Activated CD8-positive, alpha-beta T cell treated with anti-CD3 and anti-CD28 coated beads, Interleukin-2, amount 10 ng/mL, durations not matched to agents 7 days and 5 days (primary cell): ENCODE results near the gene SLC2A13. TPM values are rescaled to one million over a fixed set of nuclear protein-coding genes. Genes with fewer than 3 reads are reported as not detected.
A peak's percentile ranks its signal among the peaks of the same experiment; 100 is the strongest.

Experiments used
- ATAC-seq: fragments of 150-1000 bp; cut with Tn5 transposase; one replicate; pipeline ENCODE4 v1.10.0; 2021; ENCODE audit warnings: moderate library complexity
- CTCF ChIA-PET: fragments of 350-600 bp; sonication (Branson Sonifier 250); formaldehyde crosslinking; loops from one replicate; lab custom pipeline; 2021; ENCODE audit warnings: antibody characterized with exemption; lab: Charles Lee
- POLR2A ChIA-PET: fragments of 350-600 bp; sonication (Branson Sonifier 250); formaldehyde crosslinking; loops from one replicate; lab custom pipeline; 2021; ENCODE audit warnings: antibody characterized with exemption; lab: Charles Lee
- DNase-seq: peaks from one replicate; pipeline ENCODE4 v3.0.0-alpha.2; 2020
- H3K27ac Mint-ChIP-seq: one replicate; pipeline ENCODE4 v1.8.0; 2021; ENCODE audit warnings: mild to moderate bottlenecking, mixed read lengths
- H3K27me3 Mint-ChIP-seq: one replicate; pipeline ENCODE4 v1.8.0; 2021; ENCODE audit warnings: low read depth, mixed read lengths
- H3K36me3 Mint-ChIP-seq: one replicate; pipeline ENCODE4 v1.8.0; 2021; ENCODE audit warnings: low read depth, mixed read lengths
- H3K4me1 Mint-ChIP-seq: one replicate; pipeline ENCODE4 v1.8.0; 2021; ENCODE audit warnings: low read depth, mixed read lengths
- H3K4me3 Mint-ChIP-seq: one replicate; pipeline ENCODE4 v1.8.0; 2021; ENCODE audit warnings: mild to moderate bottlenecking, mixed read lengths
- H3K9me3 Mint-ChIP-seq: one replicate; pipeline ENCODE4 v1.8.0; 2022; ENCODE audit warnings: mixed read lengths; ENCODE audit not compliant: insufficient read depth
- total RNA-seq, 2 experiments: library from RNA; stranded (reverse); gene quantifications; one replicate each; pipeline ENCODE4 v1.2.3, GENCODE V29; 2021

SLC2A13 gene
- total RNA-seq, result 1 to 10 TPM; 5.2 to 5.4 TPM

DNA sequence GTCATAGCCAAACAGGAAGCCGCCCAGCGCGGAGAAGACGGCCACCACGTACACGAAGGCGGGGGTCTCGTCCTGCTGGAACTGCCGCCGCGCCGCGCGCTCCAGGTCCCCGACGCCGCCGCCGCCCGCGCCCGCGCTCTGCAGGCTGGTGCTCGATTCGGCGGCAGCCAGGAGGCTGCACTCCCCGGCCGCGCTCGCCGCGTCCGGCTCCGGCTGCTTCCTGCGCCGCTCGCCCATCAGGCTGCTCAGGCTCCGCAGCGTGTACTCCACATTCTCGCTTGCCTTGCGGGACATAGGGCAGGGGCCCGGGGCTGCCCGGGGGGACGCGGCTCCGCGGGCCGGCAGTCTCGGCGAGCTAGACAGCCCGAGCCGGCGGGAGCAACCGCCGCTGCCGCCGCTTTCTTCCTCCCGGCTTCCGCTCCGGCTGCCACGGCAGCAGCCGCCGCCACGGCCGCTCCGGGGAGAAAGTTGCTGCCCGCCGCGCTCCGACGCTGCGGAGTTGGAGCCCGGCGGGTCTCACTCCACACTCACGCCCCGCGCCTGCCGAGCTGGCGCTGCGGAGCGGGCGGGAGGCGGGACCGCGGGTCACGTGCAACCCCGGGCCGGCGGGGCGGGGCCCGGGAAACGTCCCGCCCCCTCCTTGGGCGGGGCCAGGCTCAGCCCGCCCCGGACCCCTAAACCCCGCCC lies at the start of gene SLC2A13:
Gene SLC2A13, minus strand, starts transcription at position 567 of the 687 bp plus-strand sequence. Its CDS starts 273 bp downstream, at position 294.
- CTCF ChIA-PET, result interaction anchor here (0.8 to 8.1 kb wide), 10 partner anchors 9 to 484 kb away, joined by 3 to 121 read pairs (median 4); no protein-coding TSS in a partner anchor
- DNase-seq, result peak; percentile 74
- Mint-ChIP-seq H3K36me3 (no peaks in the 10 kb centered on the region), H3K9me3 (no peaks in the 10 kb centered on the region), H3K4me1 (peaks cover 32% of the 10 kb centered on the region), H3K27ac (peak within 1 kb of the TSS; percentile 62), H3K4me3 (peak within 1 kb of the TSS; percentile 76), H3K27me3 (peaks cover 11% of the 10 kb centered on the region)
- POLR2A ChIA-PET, result interaction anchor here (0.7 kb wide), 2 partner anchors 419 to 486 kb away, joined by 3 read pairs; partner anchors contain the start of gene ABCD2
- peak; percentile 86 for ATAC-seq

DNA sequence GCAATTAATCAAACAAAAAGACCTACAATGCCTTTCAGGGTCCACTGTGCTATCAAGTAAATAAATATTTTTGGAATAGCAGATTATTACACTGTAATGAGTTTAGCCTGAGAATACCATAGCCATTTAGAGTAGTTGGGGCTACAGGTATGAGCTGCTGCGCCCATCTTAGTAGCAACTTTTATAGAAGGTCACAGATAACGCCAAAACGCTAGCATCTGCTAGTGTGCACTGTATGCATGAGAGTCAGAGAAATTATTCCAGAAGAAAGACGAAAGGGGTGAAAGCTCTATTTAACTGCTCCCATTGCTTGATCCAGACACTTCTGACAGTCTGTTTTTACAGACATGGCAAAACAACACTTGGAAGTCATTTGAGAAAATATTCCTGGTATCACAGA lies 48.5 kb upstream of the SLC2A13 start:
- Mint-ChIP-seq H3K27me3 (peaks cover 23% of the 10 kb centered on the region), H3K4me3 (no peak overlapping the region), H3K27ac (no peak overlapping the region), H3K4me1 (peaks cover 6% of the 10 kb centered on the region), H3K36me3 (no peaks in the 10 kb centered on the region), H3K9me3 (no peaks in the 10 kb centered on the region)
- CTCF ChIA-PET, result interaction anchor here (0.6 kb wide), 1 partner anchor 165 kb away, joined by 3 read pairs; no protein-coding TSS in a partner anchor
- ATAC-seq, result no peak
- no peak for DNase-seq
- POLR2A ChIA-PET, result no interaction called here

DNA sequence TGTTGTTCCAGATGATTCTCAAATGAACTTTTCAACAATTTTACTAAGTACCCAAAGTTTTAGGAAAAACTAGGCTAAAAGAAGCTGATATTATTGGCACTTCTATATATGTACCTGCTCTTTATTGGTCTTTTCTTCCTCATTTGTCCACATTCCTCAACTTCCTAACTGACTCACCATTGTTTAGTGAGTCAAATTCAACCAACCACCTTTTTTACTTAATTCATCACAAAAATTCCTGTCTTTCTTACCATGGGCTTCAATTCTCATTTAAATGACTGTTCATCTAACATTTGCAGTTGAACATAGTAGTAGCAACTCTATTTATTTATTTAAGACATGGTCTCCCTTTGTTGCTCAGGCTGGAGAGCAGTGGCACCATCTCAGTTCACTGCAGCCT lies 47.6 kb upstream of the SLC2A13 start:
- Mint-ChIP-seq H3K9me3 (no peaks in the 10 kb centered on the region), H3K4me1 (peaks cover under 1% of the 10 kb centered on the region), H3K27ac (no peak overlapping the region), H3K27me3 (peaks cover 18% of the 10 kb centered on the region), H3K36me3 (no peaks in the 10 kb centered on the region), H3K4me3 (no peak overlapping the region)
- DNase-seq, result no peak
- POLR2A ChIA-PET, result no interaction called here
- CTCF ChIA-PET, result interaction anchor here (0.9 to 1.1 kb wide), 3 partner anchors 13 to 55 kb away, joined by 3 to 4 read pairs (median 3); no protein-coding TSS in a partner anchor
- no peak for ATAC-seq

DNA sequence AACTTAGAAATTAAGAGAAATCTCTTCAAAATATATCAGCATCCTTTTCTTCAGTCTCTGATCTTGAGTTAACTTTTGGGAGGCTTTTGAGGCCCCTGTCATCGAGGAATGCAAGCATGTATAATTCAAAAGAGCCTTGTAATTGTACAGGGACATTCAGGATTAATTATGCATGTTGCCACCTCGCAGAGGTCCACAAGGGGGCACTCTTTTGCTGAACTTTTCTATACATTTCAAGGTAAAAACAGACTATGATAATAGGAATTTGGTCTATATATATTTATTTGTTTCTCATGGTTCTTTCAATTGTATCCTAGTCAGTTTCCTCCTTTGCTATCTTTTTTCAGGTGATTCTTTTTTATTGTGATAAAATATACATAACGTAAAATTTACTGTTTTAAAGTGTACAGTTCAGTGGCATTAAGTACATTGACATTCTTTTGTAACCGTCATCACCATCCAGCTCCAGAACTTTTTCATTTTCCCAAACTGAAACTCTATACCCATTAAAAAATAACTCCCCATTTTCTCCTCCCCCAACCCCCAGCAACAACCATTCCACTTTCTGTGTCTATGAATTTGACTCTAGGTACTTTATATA lies 47.0 kb upstream of the SLC2A13 start:
- Mint-ChIP-seq H3K27me3 (peaks cover 18% of the 10 kb centered on the region), H3K9me3 (no peaks in the 10 kb centered on the region), H3K4me1 (no peaks in the 10 kb centered on the region), H3K4me3 (no peak overlapping the region), H3K27ac (no peak overlapping the region), H3K36me3 (no peaks in the 10 kb centered on the region)
- CTCF ChIA-PET, result interaction anchor here (0.9 to 1.1 kb wide), 3 partner anchors 14 to 55 kb away, joined by 3 to 4 read pairs (median 3); no protein-coding TSS in a partner anchor
- ATAC-seq, result no peak
- POLR2A ChIA-PET, result no interaction called here
- peak; percentile 69 for DNase-seq

DNA sequence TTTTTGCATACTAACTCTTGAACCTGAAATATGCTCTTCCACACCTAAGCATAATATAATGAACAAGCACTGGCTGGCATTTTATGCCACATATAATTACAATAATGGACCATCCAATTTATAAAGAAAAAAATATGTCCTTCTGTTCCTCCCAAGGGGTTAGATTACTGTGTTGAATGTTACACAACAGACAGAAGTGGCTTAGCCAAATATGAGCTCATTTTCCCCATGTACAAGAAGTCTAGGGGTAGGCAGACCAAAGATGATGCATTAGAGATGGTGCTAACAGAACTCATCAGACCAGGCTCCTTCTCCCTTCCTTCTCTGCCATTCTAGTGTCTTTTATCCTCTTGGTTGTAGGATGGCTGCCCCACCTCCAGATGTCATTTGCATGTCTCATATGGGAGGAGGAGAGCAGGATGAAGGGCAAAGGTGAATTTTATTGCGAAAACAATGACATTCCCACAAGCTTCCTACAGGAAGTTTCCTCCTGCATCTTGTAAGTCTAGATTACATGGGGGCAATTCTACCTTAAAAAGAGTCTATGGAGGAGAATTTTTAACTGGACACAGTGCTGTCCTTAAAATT lies 43.9 kb upstream of the SLC2A13 start:
- peaks cover 14% of the 10 kb centered on the region for H3K27me3 Mint-ChIP-seq
- ATAC-seq (no peak), DNase-seq (no peak)
- H3K36me3 Mint-ChIP-seq, result no peaks in the 10 kb centered on the region
- H3K4me1 Mint-ChIP-seq, result no peaks in the 10 kb centered on the region
- no peak overlapping the region for H3K27ac Mint-ChIP-seq
- no peaks in the 10 kb centered on the region for H3K9me3 Mint-ChIP-seq
- POLR2A ChIA-PET, result no interaction called here
- CTCF ChIA-PET, result interaction anchor here (1.0 to 1.7 kb wide), 4 partner anchors 8 to 164 kb away, joined by 3 to 5 read pairs (median 4); no protein-coding TSS in a partner anchor
- no peak overlapping the region for H3K4me3 Mint-ChIP-seq

DNA sequence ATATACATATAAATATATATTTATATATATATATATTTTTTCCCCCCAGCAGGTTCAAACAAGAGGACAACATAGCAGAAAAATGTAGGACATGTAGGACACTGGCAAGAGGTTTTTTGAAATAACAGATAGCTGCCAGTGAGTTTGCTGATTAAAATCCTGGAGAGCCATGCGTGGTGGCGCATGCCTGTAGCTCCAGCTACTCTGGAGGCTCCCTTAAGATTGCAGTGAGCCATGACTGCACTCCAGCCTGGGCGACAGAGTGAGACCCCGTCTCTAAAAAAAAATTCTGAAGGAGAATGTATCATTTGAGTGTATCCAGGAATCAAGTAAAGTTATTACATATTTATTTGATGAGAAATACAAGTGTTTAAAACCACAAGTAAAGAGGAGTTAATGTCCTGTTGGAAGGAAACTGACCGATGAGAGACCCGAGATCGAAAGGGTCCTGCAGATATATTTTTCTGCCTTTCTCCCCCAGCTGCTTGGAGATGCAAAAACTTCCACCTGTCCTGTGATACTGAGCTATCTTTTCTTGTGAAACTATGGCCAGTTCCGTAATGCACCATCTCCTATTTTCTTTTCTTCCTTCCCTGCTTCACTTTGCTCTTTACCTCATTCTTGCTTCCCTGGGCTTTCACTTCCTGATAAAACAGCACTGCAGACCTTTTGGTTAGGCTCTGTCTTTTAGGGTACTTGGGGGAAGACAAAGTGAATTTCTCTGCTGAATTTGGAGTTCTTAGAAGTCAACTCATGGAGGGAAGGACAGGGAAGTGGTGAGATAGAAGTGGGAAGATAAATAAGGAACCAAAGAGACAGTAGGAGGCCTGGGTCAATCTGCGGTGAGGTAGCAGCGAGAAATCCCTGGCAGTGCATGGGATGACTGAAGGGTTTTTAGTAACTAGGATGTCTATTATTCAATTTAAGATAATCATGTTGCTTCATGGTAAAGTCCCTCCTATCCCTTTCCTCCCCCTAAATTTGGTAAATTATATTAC lies 41.2 kb upstream of the SLC2A13 start:
- Mint-ChIP-seq H3K4me1 (no peaks in the 10 kb centered on the region), H3K4me3 (no peak overlapping the region), H3K27me3 (peaks cover 12% of the 10 kb centered on the region), H3K27ac (no peak overlapping the region), H3K9me3 (no peaks in the 10 kb centered on the region), H3K36me3 (no peaks in the 10 kb centered on the region)
- POLR2A ChIA-PET, result no interaction called here
- CTCF ChIA-PET, result interaction anchor here (1.6 kb wide), 1 partner anchor 168 kb away, joined by 5 read pairs; no protein-coding TSS in a partner anchor
- DNase-seq (no peak), ATAC-seq (peak; percentile 28)

DNA sequence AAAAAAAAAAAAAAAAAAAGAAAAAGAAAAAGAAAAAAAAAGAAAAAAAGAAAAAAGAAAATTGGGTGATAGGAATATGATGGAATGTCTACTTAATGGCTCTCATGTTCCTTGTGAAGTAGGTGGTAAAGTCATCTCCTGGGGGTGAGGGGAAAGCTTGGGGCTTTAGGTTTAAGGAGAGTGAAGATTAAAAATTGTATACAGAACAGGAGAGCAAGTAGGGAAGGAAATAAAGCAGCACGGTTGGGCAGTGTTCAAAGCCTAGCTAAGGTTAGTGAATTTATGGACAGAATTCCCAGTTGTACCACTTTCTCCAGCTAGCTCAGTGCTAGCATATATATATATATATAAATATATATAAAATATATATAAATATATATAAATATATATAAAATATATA lies 40.0 kb upstream of the SLC2A13 start:
- Mint-ChIP-seq H3K4me3 (no peak overlapping the region), H3K27ac (no peak overlapping the region), H3K9me3 (no peaks in the 10 kb centered on the region), H3K4me1 (no peaks in the 10 kb centered on the region), H3K36me3 (no peaks in the 10 kb centered on the region), H3K27me3 (peaks cover 10% of the 10 kb centered on the region)
- POLR2A ChIA-PET, result no interaction called here
- CTCF ChIA-PET, result interaction anchor here (1.0 kb wide), 1 partner anchor 135 kb away, joined by 3 read pairs; no protein-coding TSS in a partner anchor
- ATAC-seq, result no peak
- DNase-seq, result no peak

DNA sequence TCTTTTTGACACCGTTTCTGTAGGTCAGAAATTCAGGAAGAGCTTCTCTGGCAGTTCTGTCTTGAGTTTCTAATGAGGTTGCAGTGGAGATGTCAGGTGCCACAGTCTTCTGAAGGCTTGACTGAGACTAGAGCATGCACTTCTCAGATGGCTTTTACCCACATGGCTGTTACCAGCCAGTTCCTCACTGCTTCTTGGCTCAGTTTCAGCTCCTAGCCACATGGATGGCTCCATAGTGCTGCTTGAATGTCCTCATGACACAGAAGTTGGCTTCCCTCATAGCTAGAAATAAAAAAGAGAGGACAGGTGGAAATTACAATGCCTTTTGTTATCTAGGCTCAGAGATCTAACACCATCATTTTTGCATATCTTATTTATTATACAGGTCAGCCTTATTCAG lies 38.1 kb upstream of the SLC2A13 start:
- no peak overlapping the region for H3K4me3 Mint-ChIP-seq
- no peaks in the 10 kb centered on the region for H3K4me1 Mint-ChIP-seq
- no peaks in the 10 kb centered on the region for H3K9me3 Mint-ChIP-seq
- POLR2A ChIA-PET, result interaction anchor here (0.6 kb wide), 1 partner anchor 522 kb away, joined by 3 read pairs; no protein-coding TSS in a partner anchor
- H3K27me3 Mint-ChIP-seq, result peaks cover 10% of the 10 kb centered on the region
- H3K27ac Mint-ChIP-seq, result no peak overlapping the region
- no peaks in the 10 kb centered on the region for H3K36me3 Mint-ChIP-seq
- CTCF ChIA-PET, result interaction anchor here (1.0 kb wide), 1 partner anchor 133 kb away, joined by 5 read pairs; no protein-coding TSS in a partner anchor
- no peak for DNase-seq
- no peak for ATAC-seq

- no peak overlapping the region for H3K4me3 Mint-ChIP-seq
- no peaks in the 10 kb centered on the region for H3K9me3 Mint-ChIP-seq
- CTCF ChIA-PET, result no interaction called here
- H3K27me3 Mint-ChIP-seq, result peaks cover 7% of the 10 kb centered on the region
- no peak for DNase-seq
- H3K36me3 Mint-ChIP-seq, result no peaks in the 10 kb centered on the region
- POLR2A ChIA-PET, result no interaction called here
- H3K27ac Mint-ChIP-seq, result no peak overlapping the region
- no peak for ATAC-seq
- H3K4me1 Mint-ChIP-seq, result peaks cover 10% of the 10 kb centered on the region
These were observed 36.3 kb upstream of the SLC2A13 start for GRCh38 chr12:40142001-40142744.

DNA sequence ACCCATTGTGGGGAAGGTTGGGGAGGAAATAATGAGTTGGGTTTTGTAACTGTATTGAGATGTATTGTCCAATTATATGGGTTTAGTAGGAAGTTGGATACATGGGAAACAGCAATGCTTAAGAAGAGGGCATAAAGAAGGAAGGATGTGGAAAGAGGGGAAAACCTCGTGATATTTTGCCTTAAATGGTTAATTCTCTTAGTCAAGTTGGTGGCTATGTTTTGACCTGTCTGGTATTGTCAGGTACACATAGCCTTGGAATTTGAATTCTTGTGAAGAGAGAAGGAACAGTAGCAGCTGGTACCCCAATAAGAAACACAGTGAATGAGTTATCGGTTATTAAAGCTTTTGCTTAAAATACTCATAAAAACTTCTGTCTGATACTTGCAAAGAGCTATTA lies 32.6 kb upstream of the SLC2A13 start:
- CTCF ChIA-PET, result interaction anchor here (0.6 to 0.9 kb wide), 2 partner anchors 10 to 32 kb away, joined by 3 read pairs; no protein-coding TSS in a partner anchor
- peaks cover 14% of the 10 kb centered on the region for H3K4me1 Mint-ChIP-seq
- H3K9me3 Mint-ChIP-seq, result no peaks in the 10 kb centered on the region
- DNase-seq (no peak), ATAC-seq (no peak)
- H3K27ac Mint-ChIP-seq, result no peak overlapping the region
- POLR2A ChIA-PET, result no interaction called here
- H3K4me3 Mint-ChIP-seq, result no peak overlapping the region
- H3K27me3 Mint-ChIP-seq, result peaks cover 7% of the 10 kb centered on the region
- H3K36me3 Mint-ChIP-seq, result no peaks in the 10 kb centered on the region
